ENCODE measurements around the gene TTI1.
A peak's percentile ranks its signal among the peaks of the same experiment; 100 is the strongest.

TTI1 gene

DNA sequence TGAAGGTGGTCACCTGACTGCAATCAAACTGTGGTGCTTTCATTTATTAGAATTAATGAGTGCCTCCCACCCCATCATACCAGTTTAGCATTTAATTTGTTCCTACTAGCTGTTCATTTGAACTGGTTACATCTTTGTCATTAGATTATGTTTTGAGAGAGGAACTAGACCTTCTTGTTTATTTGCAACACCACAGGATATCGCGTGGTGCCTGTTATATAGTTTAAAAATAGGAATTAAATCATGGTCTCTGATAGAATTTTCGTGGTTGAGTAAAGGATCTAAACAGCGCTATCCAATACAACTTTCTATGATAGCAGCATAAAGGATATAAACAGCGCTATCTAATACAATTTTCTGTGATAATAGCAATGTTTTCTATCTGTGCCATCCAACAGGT is 3.1 kb upstream of the TTI1 start (continued):
- no peak for TF ChIP-seq PRDM4 (tag by site-specific recombination; IDR thresholded peaks at IDR 0.05)

DNA sequence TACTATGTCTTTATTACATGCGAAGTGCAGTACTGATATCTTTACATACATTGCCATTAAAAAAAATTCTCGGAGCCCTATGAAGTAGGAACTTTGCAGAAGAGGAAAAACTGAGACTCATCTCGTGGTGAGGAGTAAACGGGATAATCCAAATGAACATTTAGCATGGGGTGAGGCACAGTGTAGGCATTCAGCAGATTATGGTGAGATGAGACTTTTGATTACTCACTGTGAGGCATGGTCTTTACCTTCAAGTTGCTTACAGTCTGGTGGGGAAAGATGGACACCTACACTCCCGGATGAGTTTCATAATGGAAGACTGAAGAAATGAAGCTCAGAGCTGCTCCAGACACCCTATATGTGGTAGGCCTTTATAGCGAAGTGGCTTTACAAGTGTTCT is 1.7 kb upstream of the TTI1 start:
- peak overlapping the region; percentile 90 for H3K4me3 ChIP-seq (ENCODE audit: low read depth, low read length)
- no peak overlapping the region for H3K27ac ChIP-seq (ENCODE audit: extremely low read depth, low read depth, low read length)
- H3K36me3 ChIP-seq (ENCODE audit: control insufficient read depth in 2 of 2, insufficient read depth in 1 of 2, low read length in 2 of 2), result peaks cover 17 to 50% of the 10 kb centered on the region in 2 experiments; a peak in 2 of 3 replicates
- CTCF ChIA-PET, result no interaction called here
- H3K9me3 ChIP-seq (ENCODE audit: control insufficient read depth, insufficient read depth, low read depth, low read length), result no peaks in the 10 kb centered on the region
- H3K4me1 ChIP-seq (ENCODE audit: control insufficient read depth, insufficient read depth, low read length), result no peaks in the 10 kb centered on the region
- POLR2A ChIA-PET, result interaction anchor here (2.5 kb wide), 1 partner anchor 11 kb away, joined by 12 read pairs; no protein-coding TSS in a partner anchor
- TF ChIP-seq YY1 (tag by site-specific recombination; IDR thresholded peaks at IDR 0.05), result no peak
- TF ChIP-seq, protein P1, sequence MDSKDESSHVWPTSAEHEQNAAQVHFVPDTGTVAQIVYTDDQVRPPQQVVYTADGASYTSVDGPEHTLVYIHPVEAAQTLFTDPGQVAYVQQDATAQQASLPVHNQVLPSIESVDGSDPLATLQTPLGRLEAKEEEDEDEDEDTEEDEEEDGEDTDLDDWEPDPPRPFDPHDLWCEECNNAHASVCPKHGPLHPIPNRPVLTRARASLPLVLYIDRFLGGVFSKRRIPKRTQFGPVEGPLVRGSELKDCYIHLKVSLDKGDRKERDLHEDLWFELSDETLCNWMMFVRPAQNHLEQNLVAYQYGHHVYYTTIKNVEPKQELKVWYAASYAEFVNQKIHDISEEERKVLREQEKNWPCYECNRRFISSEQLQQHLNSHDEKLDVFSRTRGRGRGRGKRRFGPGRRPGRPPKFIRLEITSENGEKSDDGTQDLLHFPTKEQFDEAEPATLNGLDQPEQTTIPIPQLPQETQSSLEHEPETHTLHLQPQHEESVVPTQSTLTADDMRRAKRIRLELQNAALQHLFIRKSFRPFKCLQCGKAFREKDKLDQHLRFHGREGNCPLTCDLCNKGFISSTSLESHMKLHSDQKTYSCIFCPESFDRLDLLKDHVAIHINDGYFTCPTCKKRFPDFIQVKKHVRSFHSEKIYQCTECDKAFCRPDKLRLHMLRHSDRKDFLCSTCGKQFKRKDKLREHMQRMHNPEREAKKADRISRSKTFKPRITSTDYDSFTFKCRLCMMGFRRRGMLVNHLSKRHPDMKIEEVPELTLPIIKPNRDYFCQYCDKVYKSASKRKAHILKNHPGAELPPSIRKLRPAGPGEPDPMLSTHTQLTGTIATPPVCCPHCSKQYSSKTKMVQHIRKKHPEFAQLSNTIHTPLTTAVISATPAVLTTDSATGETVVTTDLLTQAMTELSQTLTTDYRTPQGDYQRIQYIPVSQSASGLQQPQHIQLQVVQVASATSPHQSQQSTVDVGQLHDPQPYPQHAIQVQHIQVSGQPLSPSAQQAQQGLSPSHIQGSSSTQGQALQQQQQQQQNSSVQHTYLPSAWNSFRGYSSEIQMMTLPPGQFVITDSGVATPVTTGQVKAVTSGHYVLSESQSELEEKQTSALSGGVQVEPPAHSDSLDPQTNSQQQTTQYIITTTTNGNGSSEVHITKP (tag by site-specific recombination; IDR thresholded peaks at IDR 0.05), result peak; percentile 47

DNA sequence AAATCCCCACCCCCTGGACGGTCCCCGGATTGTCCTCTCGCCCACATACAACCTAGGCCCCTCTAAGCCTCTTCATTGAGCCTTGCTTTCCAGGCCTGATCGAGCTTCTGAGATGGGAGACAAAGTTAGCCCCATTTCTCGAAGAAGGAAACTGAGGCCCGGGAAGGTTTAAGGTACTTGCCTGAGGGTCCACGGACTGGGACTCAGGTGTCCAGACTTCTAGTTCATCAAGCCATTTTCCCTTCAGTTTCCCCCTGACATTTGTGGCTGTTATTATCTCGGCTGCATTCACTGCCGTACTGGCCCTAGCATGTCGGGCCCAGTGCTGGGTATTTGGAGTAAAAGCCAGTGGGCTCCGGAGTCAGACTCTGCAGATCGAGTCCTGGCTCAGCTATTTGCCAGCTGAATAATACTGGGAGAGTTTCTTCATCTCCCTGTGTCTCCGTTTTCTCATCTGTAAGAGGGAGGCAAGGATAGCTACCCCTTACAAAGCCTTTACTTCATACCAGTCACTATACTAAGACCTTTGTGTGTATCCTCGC is 923 bp upstream of the TTI1 start:
- no peaks in the 10 kb centered on the region for H3K4me1 ChIP-seq (ENCODE audit: control insufficient read depth, insufficient read depth, low read length)
- H3K4me3 ChIP-seq (ENCODE audit: low read depth, low read length), result peak overlapping the region; percentile 90
- ChIA-PET POLR2A (interaction anchor here (1.3 to 2.5 kb wide), 8 partner anchors 9 to 147 kb away, joined by 3 to 12 read pairs (median 4); no protein-coding TSS in a partner anchor), CTCF (interaction anchor here (0.8 to 1.7 kb wide), 4 partner anchors 14 to 187 kb away, joined by 3 to 7 read pairs (median 4); no protein-coding TSS in a partner anchor)
- TF ChIP-seq ZNF37A (tag by site-specific recombination; IDR thresholded peaks at IDR 0.05), result no peak
- no peak for TF ChIP-seq ZNF311 (tag by site-specific recombination; IDR thresholded peaks at IDR 0.05; ENCODE audit: borderline replicate concordance)
- TF ChIP-seq ZNF785 (tag by site-specific recombination; IDR thresholded peaks at IDR 0.05), result no peak
- TF ChIP-seq ZNF23 (tag by site-specific recombination; IDR thresholded peaks at IDR 0.05; ENCODE audit: borderline replicate concordance), result no peak
- no peak for TF ChIP-seq OSR2 (tag by site-specific recombination; IDR thresholded peaks at IDR 0.05)
- no peak for TF ChIP-seq ZNF664 (tag by site-specific recombination; IDR thresholded peaks at IDR 0.05)
- TF ChIP-seq ZNF140 (tag by site-specific recombination; IDR thresholded peaks at IDR 0.05), result no peak
- TF ChIP-seq GLIS1 (tag by site-specific recombination; IDR thresholded peaks at IDR 0.05), result no peak
- TF ChIP-seq, protein P2, sequence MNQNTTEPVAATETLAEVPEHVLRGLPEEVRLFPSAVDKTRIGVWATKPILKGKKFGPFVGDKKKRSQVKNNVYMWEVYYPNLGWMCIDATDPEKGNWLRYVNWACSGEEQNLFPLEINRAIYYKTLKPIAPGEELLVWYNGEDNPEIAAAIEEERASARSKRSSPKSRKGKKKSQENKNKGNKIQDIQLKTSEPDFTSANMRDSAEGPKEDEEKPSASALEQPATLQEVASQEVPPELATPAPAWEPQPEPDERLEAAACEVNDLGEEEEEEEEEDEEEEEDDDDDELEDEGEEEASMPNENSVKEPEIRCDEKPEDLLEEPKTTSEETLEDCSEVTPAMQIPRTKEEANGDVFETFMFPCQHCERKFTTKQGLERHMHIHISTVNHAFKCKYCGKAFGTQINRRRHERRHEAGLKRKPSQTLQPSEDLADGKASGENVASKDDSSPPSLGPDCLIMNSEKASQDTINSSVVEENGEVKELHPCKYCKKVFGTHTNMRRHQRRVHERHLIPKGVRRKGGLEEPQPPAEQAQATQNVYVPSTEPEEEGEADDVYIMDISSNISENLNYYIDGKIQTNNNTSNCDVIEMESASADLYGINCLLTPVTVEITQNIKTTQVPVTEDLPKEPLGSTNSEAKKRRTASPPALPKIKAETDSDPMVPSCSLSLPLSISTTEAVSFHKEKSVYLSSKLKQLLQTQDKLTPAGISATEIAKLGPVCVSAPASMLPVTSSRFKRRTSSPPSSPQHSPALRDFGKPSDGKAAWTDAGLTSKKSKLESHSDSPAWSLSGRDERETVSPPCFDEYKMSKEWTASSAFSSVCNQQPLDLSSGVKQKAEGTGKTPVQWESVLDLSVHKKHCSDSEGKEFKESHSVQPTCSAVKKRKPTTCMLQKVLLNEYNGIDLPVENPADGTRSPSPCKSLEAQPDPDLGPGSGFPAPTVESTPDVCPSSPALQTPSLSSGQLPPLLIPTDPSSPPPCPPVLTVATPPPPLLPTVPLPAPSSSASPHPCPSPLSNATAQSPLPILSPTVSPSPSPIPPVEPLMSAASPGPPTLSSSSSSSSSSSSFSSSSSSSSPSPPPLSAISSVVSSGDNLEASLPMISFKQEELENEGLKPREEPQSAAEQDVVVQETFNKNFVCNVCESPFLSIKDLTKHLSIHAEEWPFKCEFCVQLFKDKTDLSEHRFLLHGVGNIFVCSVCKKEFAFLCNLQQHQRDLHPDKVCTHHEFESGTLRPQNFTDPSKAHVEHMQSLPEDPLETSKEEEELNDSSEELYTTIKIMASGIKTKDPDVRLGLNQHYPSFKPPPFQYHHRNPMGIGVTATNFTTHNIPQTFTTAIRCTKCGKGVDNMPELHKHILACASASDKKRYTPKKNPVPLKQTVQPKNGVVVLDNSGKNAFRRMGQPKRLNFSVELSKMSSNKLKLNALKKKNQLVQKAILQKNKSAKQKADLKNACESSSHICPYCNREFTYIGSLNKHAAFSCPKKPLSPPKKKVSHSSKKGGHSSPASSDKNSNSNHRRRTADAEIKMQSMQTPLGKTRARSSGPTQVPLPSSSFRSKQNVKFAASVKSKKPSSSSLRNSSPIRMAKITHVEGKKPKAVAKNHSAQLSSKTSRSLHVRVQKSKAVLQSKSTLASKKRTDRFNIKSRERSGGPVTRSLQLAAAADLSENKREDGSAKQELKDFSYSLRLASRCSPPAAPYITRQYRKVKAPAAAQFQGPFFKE (tag by site-specific recombination; IDR thresholded peaks at IDR 0.05; ENCODE audit: borderline replicate concordance), result no peak
- TF ChIP-seq SP2 (tag by site-specific recombination; IDR thresholded peaks at IDR 0.05), result no peak
- no peak for TF ChIP-seq ZNF530 (tag by site-specific recombination; IDR thresholded peaks at IDR 0.05; ENCODE audit: low read depth)
- no peak for TF ChIP-seq ZFHX2 (tag by site-specific recombination; conservative IDR thresholded peaks at IDR 0.05)
- no peak for TF ChIP-seq PRDM1 (tag by site-specific recombination; IDR thresholded peaks at IDR 0.05)
- TF ChIP-seq PRDM6 (tag by site-specific recombination; IDR thresholded peaks at IDR 0.05), result no peak
- TF ChIP-seq TCF7L2 (IDR thresholded peaks at IDR 0.05; ENCODE audit: borderline replicate concordance, low read depth, low read length), result no peak
- H3K9me3 ChIP-seq (ENCODE audit: control insufficient read depth, insufficient read depth, low read depth, low read length), result no peaks in the 10 kb centered on the region
- H3K36me3 ChIP-seq (ENCODE audit: control insufficient read depth in 2 of 2, insufficient read depth in 1 of 2, low read length in 2 of 2), result peaks cover 9 to 50% of the 10 kb centered on the region in 2 experiments; a peak in 2 of 3 replicates
- H3K27ac ChIP-seq (ENCODE audit: extremely low read depth, low read depth, low read length), result peak overlapping the region; percentile 80; the same call in 1 of the 2 replicates

Measured in HEK293 (cell line).